Measurements from ENCODE around the gene DHX57. TPM values are rescaled to one million over a fixed set of nuclear protein-coding genes. Genes with fewer than 3 reads are reported as not detected.
"Not testable (repeated sequence)": the region's sequence is repeated elsewhere in the genome, so short reads cannot be mapped to it uniquely, and the experiment has no call there.

DHX57 gene
- polyA plus RNA-seq, 1 donor, result 59.9 TPM

- no peak for DNase-seq
Observed at GRCh38 chr2:38806015-38806732, 69.6 kb downstream of the DHX57 start.

GRCh38 chr2:38797953-38798352, 77.8 kb downstream of the DHX57 start:
- DNase-seq, result no peak

- no peak for DNase-seq
Observed at GRCh38 chr2:38797250-38797676, 78.5 kb downstream of the DHX57 start.

GRCh38 chr2:38795016-38795415, 80.7 kb downstream of the DHX57 start:
- not testable (repeated sequence) for DNase-seq

- DNase-seq, result no peak
Observed at GRCh38 chr2:38794235-38794946, 81.3 kb downstream of the DHX57 start.

GRCh38 chr2:38793511-38793910, 82.2 kb downstream of the DHX57 start:
- DNase-seq, result no peak

- no peak for DNase-seq
Observed at GRCh38 chr2:38792751-38793150, 83.0 kb downstream of the DHX57 start.

- not testable (repeated sequence) for DNase-seq
Observed at GRCh38 chr2:38792321-38792720, 83.4 kb downstream of the DHX57 start.

GRCh38 chr2:38791744-38792143, 84.0 kb downstream of the DHX57 start:
- DNase-seq, result no peak

GRCh38 chr2:38789691-38790090, 86.0 kb downstream of the DHX57 start:
- no peak for DNase-seq

- DNase-seq, result no peak
Observed at GRCh38 chr2:38788306-38788705, 87.4 kb downstream of the DHX57 start.

GRCh38 chr2:38783586-38783985, 92.1 kb downstream of the DHX57 start:
- DNase-seq, result no peak

- DNase-seq, result no peak
Observed at GRCh38 chr2:38778687-38779082, 97.0 kb downstream of the DHX57 start.

- DNase-seq, result no peak
Observed at GRCh38 chr2:38776531-38776930, 99.2 kb downstream of the DHX57 start.

- DNase-seq, result no peak
Observed at GRCh38 chr2:38775921-38776225, 99.9 kb downstream of the DHX57 start.

- no peak for DNase-seq
Observed at GRCh38 chr2:38775097-38775920, 100.4 kb downstream of the DHX57 start.

GRCh38 chr2:38771632-38772031, 104.1 kb downstream of the DHX57 start:
- no peak for DNase-seq

GRCh38 chr2:38765551-38765950, 110.2 kb downstream of the DHX57 start:
- no peak for DNase-seq

GRCh38 chr2:38765149-38765548, 110.6 kb downstream of the DHX57 start:
- no peak for DNase-seq

GRCh38 chr2:38763728-38764127, 112.0 kb downstream of the DHX57 start:
- no peak for DNase-seq

GRCh38 chr2:38763228-38763627, 112.5 kb downstream of the DHX57 start:
- no peak for DNase-seq

GRCh38 chr2:38755891-38756290, 119.8 kb downstream of the DHX57 start:
- DNase-seq, result not testable (repeated sequence)

- DNase-seq, result no peak
Observed at GRCh38 chr2:38754506-38754905, 121.2 kb downstream of the DHX57 start.

All from left kidney (tissue), 2 donors.